Measurements from ENCODE around the gene TBC1D10B. TPM values are rescaled to one million over a fixed set of nuclear protein-coding genes. Genes with fewer than 3 reads are reported as not detected.

Gene TBC1D10B, protein sequence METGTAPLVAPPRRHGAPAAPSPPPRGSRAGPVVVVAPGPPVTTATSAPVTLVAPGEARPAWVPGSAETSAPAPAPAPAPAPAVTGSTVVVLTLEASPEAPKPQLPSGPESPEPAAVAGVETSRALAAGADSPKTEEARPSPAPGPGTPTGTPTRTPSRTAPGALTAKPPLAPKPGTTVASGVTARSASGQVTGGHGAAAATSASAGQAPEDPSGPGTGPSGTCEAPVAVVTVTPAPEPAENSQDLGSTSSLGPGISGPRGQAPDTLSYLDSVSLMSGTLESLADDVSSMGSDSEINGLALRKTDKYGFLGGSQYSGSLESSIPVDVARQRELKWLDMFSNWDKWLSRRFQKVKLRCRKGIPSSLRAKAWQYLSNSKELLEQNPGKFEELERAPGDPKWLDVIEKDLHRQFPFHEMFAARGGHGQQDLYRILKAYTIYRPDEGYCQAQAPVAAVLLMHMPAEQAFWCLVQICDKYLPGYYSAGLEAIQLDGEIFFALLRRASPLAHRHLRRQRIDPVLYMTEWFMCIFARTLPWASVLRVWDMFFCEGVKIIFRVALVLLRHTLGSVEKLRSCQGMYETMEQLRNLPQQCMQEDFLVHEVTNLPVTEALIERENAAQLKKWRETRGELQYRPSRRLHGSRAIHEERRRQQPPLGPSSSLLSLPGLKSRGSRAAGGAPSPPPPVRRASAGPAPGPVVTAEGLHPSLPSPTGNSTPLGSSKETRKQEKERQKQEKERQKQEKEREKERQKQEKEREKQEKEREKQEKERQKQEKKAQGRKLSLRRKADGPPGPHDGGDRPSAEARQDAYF
- total RNA-seq = 10 to 100 TPM; 35.3 to 52.6 (median 43.6) TPM

DNA sequence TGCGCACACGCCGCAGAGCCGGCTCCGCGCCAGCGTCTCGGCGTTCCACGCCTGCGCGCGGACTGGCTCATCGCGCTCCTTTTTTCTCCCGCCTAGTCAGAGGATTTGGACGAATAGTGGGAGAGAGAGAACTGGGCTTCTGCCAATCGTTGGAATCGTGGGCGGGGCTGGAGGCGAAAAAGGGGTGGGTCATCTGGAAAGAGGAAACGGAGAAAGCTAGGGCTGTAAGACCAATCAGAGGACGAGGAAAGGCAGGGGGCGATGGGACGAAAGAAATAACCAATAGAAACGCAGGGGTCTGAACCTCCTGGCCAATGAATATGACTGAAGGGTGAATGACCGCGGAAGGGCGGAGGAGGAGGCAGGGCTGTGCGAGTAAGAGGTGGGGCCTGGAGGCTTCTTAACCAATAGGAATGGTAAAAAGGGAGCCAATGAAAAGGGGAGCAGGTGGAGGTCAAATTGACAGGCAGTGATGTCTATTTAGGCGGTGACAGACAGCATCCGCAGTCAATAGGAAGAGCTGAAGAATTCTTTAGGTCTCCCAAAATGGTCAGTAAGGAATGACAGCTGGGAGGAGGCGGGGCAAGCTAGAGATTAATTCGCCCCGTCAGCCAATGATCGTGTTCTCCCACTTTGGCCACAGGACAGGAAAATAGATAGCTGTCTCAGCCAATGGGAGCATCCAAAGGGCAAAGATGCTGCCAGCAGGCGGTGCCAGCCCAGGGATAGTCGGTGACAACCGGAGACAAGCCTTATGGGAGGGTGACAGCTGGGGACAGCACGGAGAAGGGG, at the start of gene TBC1D10B:
TSS of gene TBC1D10B (minus strand) at position 39 of the 792 bp plus-strand sequence. CDS start 311 bp downstream, outside the sequence.
- peak within 1 kb of the TSS; percentile 65 to 78 (median 74) for H3K4me3 ChIP-seq
- peak; percentile 99 to 100 for DNase-seq
- TF ChIP-seq, protein P1, sequence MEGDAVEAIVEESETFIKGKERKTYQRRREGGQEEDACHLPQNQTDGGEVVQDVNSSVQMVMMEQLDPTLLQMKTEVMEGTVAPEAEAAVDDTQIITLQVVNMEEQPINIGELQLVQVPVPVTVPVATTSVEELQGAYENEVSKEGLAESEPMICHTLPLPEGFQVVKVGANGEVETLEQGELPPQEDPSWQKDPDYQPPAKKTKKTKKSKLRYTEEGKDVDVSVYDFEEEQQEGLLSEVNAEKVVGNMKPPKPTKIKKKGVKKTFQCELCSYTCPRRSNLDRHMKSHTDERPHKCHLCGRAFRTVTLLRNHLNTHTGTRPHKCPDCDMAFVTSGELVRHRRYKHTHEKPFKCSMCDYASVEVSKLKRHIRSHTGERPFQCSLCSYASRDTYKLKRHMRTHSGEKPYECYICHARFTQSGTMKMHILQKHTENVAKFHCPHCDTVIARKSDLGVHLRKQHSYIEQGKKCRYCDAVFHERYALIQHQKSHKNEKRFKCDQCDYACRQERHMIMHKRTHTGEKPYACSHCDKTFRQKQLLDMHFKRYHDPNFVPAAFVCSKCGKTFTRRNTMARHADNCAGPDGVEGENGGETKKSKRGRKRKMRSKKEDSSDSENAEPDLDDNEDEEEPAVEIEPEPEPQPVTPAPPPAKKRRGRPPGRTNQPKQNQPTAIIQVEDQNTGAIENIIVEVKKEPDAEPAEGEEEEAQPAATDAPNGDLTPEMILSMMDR (IDR thresholded peaks at IDR 0.05 in 4 of 5, conservative IDR thresholded peaks at IDR 0.05 in 1 of 5) = peak in 1 of 5 experiments; percentile 14
- TF ChIP-seq POLR2A (IDR thresholded peaks at IDR 0.05) = no peak
- ATAC-seq = peak; percentile 83 to 87
- in situ Hi-C loops (cut with MboI; ENCODE audit: low sequenced_read_pairs in 4 of 4) (loop anchor here in 2 of 4 donors (25.0 kb wide), 2 partner anchors 283 to 308 kb away; partner anchors contain the start of genes ALDOA (in 1 of the 2), PPP4C (in 1 of the 2), TBX6 (in 1 of the 2) and YPEL3 (in 1 of the 2)), intact Hi-C loops (cut with DNase I; ENCODE audit: low total_unique reads) (loop anchor here (1.0 to 10.0 kb wide), 5 partner anchors 15 to 563 kb away; partner anchors contain the start of genes CD2BP2, FBRS, MAZ and TBX6)
- peaks cover 0 to 1% of the 10 kb centered on the region in 2 donors for H3K36me3 ChIP-seq
- H3K4me1 ChIP-seq = peaks cover 41 to 64% of the 10 kb centered on the region in 2 donors
- no peaks in the 10 kb centered on the region for H3K27me3 ChIP-seq
- H3K27ac ChIP-seq = peak within 1 kb of the TSS; percentile 90 to 99 (median 96)
- no peaks in the 10 kb centered on the region for H3K9me3 ChIP-seq

DNA sequence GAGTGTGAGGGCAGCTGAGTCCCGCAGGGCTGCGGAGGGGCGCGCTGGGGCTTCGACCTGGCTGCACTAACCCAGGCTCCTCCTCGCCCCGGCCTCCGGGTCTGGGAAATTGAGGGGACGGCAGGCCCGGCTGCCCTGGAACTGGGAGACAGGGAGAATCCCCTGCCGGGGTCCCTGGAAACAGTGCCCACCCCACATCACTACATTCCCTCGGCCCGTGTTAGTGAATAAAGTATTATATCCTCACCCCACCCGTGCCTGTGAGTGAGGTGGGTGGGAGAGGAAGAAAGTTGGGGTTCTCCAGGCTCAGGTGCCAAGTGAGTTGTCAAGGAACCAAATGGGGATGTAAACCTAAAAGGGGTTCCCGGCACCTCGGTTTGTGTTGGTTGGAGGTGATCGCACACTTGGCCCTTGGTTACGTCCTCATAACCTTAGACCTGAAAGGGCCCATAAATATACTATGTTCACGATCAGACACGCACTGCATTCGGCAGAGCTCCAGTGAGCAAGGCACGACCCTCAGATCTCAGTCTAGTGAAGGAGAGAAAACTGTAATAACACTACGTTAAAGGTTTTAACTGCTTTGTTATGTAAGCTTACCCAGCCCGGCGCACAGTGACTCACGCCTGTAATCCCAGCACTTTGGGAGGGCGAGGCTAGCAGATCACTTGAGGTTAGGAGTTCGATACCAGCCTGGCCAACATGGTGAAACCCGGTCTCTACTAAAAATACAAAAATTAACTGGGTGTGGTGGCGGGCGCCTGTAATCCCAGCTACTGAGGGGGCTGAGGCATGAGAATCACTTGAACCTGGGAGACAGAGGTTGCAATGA, 48.3 kb upstream of the TBC1D10B start:
- in situ Hi-C loops (cut with MboI; ENCODE audit: low sequenced_read_pairs in 4 of 4) = loop anchor here in 2 of 4 donors (25.0 kb wide), 2 partner anchors 306 to 356 kb away; partner anchors contain the start of genes ALDOA (in 1 of the 2), GDPD3 (in 1 of the 2) and MAPK3 (in 1 of the 2)
- H3K4me1 ChIP-seq = peaks cover 8 to 14% of the 10 kb centered on the region in 2 donors
- H3K27me3 ChIP-seq = no peaks in the 10 kb centered on the region
- DNase-seq (no peak), ATAC-seq (no peak)
- H3K4me3 ChIP-seq = peak overlapping the region; percentile 60 to 77 (median 66)
- peaks cover 0 to 23% of the 10 kb centered on the region in 2 donors for H3K36me3 ChIP-seq
- H3K27ac ChIP-seq = peak overlapping the region; percentile 93 to 99 (median 96)
- no peaks in the 10 kb centered on the region for H3K9me3 ChIP-seq
- intact Hi-C loops (cut with DNase I; ENCODE audit: low total_unique reads) = loop anchor here (10.0 kb wide), 1 partner anchor 354 kb away; the partner anchor contains the start of gene ALDOA
- TF ChIP-seq, protein P1 (IDR thresholded peaks at IDR 0.05 in 4 of 5, conservative IDR thresholded peaks at IDR 0.05 in 1 of 5) = no peak
- TF ChIP-seq POLR2A (IDR thresholded peaks at IDR 0.05) = no peak

DNA sequence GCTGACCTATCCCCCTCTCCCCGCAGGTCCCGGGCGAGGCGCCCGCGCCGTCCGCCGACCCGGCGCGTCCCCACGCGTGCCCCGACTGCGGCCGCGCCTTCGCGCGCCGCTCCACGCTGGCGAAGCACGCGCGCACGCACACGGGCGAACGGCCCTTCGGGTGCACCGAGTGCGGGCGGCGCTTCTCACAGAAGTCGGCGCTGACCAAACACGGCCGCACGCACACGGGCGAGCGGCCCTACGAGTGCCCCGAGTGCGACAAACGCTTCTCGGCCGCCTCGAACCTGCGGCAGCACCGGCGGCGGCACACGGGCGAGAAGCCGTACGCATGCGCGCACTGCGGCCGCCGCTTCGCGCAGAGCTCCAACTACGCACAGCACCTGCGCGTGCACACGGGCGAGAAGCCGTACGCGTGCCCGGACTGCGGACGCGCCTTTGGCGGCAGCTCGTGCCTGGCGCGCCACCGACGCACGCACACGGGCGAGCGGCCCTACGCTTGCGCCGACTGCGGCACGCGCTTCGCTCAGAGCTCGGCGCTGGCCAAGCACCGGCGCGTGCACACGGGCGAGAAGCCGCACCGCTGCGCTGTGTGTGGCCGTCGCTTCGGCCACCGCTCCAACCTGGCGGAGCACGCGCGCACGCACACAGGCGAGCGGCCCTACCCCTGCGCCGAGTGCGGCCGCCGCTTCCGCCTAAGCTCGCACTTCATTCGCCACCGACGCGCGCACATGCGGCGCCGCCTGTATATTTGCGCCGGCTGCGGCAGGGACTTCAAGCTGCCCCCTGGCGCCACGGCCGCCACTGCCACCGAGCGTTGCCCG, 47.4 kb upstream of the TBC1D10B start:
- no peaks in the 10 kb centered on the region for H3K27me3 ChIP-seq
- intact Hi-C loops (cut with DNase I; ENCODE audit: low total_unique reads) = loop anchor here (10.0 kb wide), 1 partner anchor 353 kb away; the partner anchor contains the start of gene ALDOA
- in situ Hi-C loops (cut with MboI; ENCODE audit: low sequenced_read_pairs in 4 of 4) = loop anchor here in 2 of 4 donors (25.0 kb wide), 2 partner anchors 305 to 355 kb away; partner anchors contain the start of genes ALDOA (in 1 of the 2), GDPD3 (in 1 of the 2) and MAPK3 (in 1 of the 2)
- H3K36me3 ChIP-seq = peaks cover 0 to 19% of the 10 kb centered on the region in 2 donors
- no peaks in the 10 kb centered on the region for H3K9me3 ChIP-seq
- DNase-seq = peak; percentile 67 to 85
- ATAC-seq = peak; percentile 84 to 86
- H3K4me1 ChIP-seq = peaks cover 8 to 14% of the 10 kb centered on the region in 2 donors
- peak overlapping the region; percentile 93 to 99 (median 96) for H3K27ac ChIP-seq
- TF ChIP-seq POLR2A (IDR thresholded peaks at IDR 0.05) = peak; percentile 63 to 73
- TF ChIP-seq, protein P1 (IDR thresholded peaks at IDR 0.05 in 4 of 5, conservative IDR thresholded peaks at IDR 0.05 in 1 of 5) = peak; percentile 12 to 42 (median 37)
- peak overlapping the region; percentile 60 to 77 (median 66) for H3K4me3 ChIP-seq
